Tibial nerve (tissue), 4 donors: ENCODE data around the gene STIM1. TPM values are rescaled to one million over a fixed set of nuclear protein-coding genes. Genes with fewer than 3 reads are reported as not detected.

Experiments used
- DNase-seq, 2 donors: peaks; one replicate each; pipeline ENCODE4 v3.0.0-alpha.2; 2019; ENCODE audit warnings: low spot score in 2 of 2
- H3K27ac ChIP-seq, 4 donors: fragments of 200-600 bp; sonication (generic) in 3 of 4; one replicate each; pipeline ENCODE4 v1.5.1; 2017 to 2019; ENCODE audit warnings: mild to moderate bottlenecking in 1 of 4
- H3K27me3 ChIP-seq, 2 donors: fragments of 200-600 bp; sonication (generic) in 1 of 2; one replicate each; pipeline versions ENCODE4 v1.5.1 to v1.6.0; 2017 to 2019
- H3K36me3 ChIP-seq, 3 donors: fragments of 200-600 bp; sonication (generic); one replicate each; pipeline ENCODE4 v1.5.1; 2018 to 2019
- H3K4me1 ChIP-seq, 4 donors: fragments of 200-600 bp; sonication (generic) in 3 of 4; one replicate each; pipeline ENCODE4 v1.5.1; 2017 to 2019
- H3K4me3 ChIP-seq, 4 donors: fragments of 200-600 bp; sonication (generic) in 3 of 4; one replicate each; pipeline ENCODE4 v1.5.1; 2017 to 2019; ENCODE audit warnings: mild to moderate bottlenecking in 1 of 4, moderate library complexity in 1 of 4
- H3K9me3 ChIP-seq, 4 donors: fragments of 200-600 bp; sonication (generic) in 3 of 4; one replicate each; pipeline ENCODE4 v1.5.1; 2017 to 2019
- EP300 ChIP-seq, 2 donors: sonication (generic); formaldehyde crosslinking; IDR thresholded peaks; one replicate each; pipeline ENCODE4 v1.6.1; 2017; ENCODE audit warnings: antibody characterized with exemption in 2 of 2, mild to moderate bottlenecking in 1 of 2
- POLR2A ChIP-seq, 2 donors: fragments of 450-650 bp; IDR thresholded peaks; one replicate each; pipeline ENCODE4 v1.6.1; 2017; ENCODE audit warnings: antibody characterized with exemption in 2 of 2, mild to moderate bottlenecking in 2 of 2, moderate library complexity in 2 of 2
- WGBS, 2 donors: methylation state at CpG; one replicate each; pipeline ENCODE4 v1.1.5; 2018; 5-methylcytosine and 5-hydroxymethylcytosine counted together
- total RNA-seq, 4 donors: library from RNA; depleted of rRNA; stranded (reverse); fragments of >200 nt; gene quantifications; one replicate each; pipeline ENCODE4 v1.1.0, GENCODE V29; 2016
- TF ChIP-seq, protein P1 (sequence below), 5 experiments: fragments of 200-600 bp in 3 of 5; fragments of 450-650 bp in 2 of 5; sonication (generic) in 3 of 5; IDR thresholded peaks; one replicate each; pipeline ENCODE4 v1.5.1; 2016 to 2019; ENCODE audit warnings: antibody characterized with exemption in 5 of 5, mild to moderate bottlenecking in 3 of 5, moderate library complexity in 2 of 5

Gene STIM1
- total RNA-seq, 4 donors from 2014 or later: 51.3 to 70.1 (median 59.8) TPM

DNA sequence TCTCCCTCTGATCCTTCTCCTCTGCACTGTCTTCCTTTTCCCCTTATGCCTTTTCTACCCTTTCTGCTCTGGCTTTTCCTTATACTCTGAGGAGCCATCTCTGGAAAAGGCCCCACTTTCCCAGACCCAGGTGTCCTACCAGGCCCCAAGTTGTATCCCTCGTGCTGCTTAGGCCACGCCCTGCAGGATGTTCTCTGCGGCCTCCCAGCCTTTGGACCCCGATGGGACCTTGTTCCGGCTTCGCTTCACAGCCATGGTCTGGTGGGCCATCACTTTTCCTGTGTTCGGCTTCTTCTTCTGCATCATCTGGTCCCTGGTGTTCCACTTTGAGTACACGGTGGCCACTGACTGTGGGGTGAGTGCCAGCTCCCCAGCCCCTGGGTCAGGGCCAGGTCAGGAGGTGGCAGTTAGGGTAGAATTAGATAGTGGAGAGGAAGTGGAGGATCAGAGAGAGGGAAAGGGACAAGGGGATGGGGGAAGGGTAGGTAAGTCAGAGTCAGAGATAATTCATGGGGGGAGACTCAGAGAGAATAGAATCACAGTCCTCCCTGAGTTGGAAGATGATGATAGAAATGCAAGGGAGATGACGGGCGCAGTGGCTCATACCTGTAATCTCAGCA is 38.2 kb upstream of the STIM1 start:
- no peaks in the 10 kb centered on the region for H3K4me1 ChIP-seq
- 82 to 85% methylated on average over 10 of the region's 10 CpGs for WGBS, 2 donors
- H3K36me3 ChIP-seq: peaks cover 0 to 6% (median 0%) of the 10 kb centered on the region in 3 donors
- H3K4me3 ChIP-seq: no peak overlapping the region
- TF ChIP-seq, protein P1, sequence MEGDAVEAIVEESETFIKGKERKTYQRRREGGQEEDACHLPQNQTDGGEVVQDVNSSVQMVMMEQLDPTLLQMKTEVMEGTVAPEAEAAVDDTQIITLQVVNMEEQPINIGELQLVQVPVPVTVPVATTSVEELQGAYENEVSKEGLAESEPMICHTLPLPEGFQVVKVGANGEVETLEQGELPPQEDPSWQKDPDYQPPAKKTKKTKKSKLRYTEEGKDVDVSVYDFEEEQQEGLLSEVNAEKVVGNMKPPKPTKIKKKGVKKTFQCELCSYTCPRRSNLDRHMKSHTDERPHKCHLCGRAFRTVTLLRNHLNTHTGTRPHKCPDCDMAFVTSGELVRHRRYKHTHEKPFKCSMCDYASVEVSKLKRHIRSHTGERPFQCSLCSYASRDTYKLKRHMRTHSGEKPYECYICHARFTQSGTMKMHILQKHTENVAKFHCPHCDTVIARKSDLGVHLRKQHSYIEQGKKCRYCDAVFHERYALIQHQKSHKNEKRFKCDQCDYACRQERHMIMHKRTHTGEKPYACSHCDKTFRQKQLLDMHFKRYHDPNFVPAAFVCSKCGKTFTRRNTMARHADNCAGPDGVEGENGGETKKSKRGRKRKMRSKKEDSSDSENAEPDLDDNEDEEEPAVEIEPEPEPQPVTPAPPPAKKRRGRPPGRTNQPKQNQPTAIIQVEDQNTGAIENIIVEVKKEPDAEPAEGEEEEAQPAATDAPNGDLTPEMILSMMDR (IDR thresholded peaks at IDR 0.05): no peak
- no peaks in the 10 kb centered on the region for H3K9me3 ChIP-seq
- DNase-seq: no peak
- no peak overlapping the region for H3K27ac ChIP-seq
- no peaks in the 10 kb centered on the region for H3K27me3 ChIP-seq

DNA sequence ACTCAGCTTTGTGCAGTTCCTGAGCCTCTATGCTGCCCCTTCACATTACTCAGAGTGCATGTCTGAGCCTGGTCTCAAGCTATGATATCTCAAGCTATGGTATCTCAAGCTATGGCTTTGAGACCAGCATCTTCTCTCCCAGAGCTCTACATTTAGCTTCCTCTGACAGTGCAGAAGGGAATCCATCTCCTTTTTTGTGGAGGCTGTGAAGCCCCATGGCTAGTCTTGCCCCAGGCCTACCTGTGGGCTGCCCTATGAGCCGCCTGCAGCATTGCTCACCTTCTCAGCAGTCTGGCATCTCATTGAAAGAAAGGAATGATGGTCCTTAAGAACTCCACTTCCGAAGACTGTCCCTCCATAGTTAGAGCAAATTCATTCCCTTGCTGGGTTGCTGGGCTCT is 34.5 kb upstream of the STIM1 start:
- no peak for DNase-seq
- WGBS, 2 donors: 100% methylated on average over 2 of the region's 2 CpGs
- Histone ChIP-seq H3K27ac (no peak overlapping the region), H3K4me3 (no peak overlapping the region), H3K9me3 (no peaks in the 10 kb centered on the region), H3K27me3 (no peaks in the 10 kb centered on the region), H3K4me1 (no peaks in the 10 kb centered on the region), H3K36me3 (peaks cover 0 to 27% (median 0%) of the 10 kb centered on the region in 3 donors)
- no peak for TF ChIP-seq POLR2A (IDR thresholded peaks at IDR 0.05)
- TF ChIP-seq EP300 (IDR thresholded peaks at IDR 0.05): no peak
- TF ChIP-seq, protein P1 (IDR thresholded peaks at IDR 0.05): no peak

DNA sequence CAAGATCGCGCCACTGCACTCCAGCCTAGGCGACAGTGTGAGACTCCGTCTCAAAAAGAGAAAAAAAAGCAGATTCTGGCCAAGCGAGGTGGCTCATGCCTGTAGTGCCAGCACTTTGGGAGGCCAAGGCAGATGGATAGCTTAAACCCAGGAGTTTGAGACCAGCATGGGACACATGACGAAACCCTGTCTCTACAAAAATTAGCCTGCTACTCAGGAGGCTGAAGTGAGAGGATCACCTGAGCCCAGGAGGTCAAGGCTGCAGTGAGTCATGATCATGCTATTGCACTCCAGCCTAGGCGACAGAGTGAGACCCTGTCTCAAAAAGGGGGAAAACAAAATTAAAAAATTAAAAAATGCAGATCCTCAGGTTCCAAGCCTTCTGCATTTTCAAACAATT is 33.2 kb upstream of the STIM1 start:
- H3K4me1 ChIP-seq: peaks cover 0 to 12% (median 0%) of the 10 kb centered on the region in 4 donors
- TF ChIP-seq, protein P1 (IDR thresholded peaks at IDR 0.05): no peak
- TF ChIP-seq EP300 (IDR thresholded peaks at IDR 0.05) (no peak), POLR2A (IDR thresholded peaks at IDR 0.05) (no peak)

DNA sequence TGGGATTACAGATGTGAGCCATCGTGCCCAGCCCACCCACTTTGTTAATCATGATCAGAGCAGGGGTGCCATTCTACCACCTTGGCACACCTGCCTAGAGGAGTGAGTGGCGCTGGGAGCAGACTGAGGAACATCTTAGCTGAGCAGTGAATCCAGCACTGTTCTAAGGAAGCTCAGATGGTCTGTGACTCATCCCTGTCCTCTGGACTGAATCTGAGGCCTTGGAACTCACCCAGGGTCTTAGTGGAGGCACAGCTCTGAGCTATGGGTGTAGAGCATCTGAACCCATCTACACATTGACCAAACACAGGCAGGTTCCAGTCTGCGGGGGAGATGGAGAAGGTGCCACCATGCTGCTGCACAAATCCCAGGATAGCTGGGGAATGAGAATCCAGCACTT is 32.2 kb upstream of the STIM1 start:
- Histone ChIP-seq H3K4me3 (no peak overlapping the region), H3K9me3 (no peaks in the 10 kb centered on the region), H3K27me3 (no peaks in the 10 kb centered on the region), H3K4me1 (peaks cover 0 to 14% (median 0%) of the 10 kb centered on the region in 4 donors), H3K36me3 (peaks cover 0 to 48% (median 14%) of the 10 kb centered on the region in 3 donors), H3K27ac (no peak overlapping the region)
- no peak for DNase-seq
- TF ChIP-seq, protein P1 (IDR thresholded peaks at IDR 0.05): no peak
- TF ChIP-seq EP300 (IDR thresholded peaks at IDR 0.05) (no peak), POLR2A (IDR thresholded peaks at IDR 0.05) (no peak)
- 74 to 86% methylated on average over 3 of the region's 3 CpGs for WGBS, 2 donors

More for the DNA sequence above, 33.2 kb upstream of the STIM1 start:
- Histone ChIP-seq H3K9me3 (no peaks in the 10 kb centered on the region), H3K27me3 (no peaks in the 10 kb centered on the region), H3K27ac (no peak overlapping the region), H3K4me3 (no peak overlapping the region), H3K36me3 (peaks cover 0 to 40% (median 8%) of the 10 kb centered on the region in 3 donors)
- 98% methylated on average over 7 of the region's 7 CpGs for WGBS, 2 donors
- no peak for DNase-seq

DNA sequence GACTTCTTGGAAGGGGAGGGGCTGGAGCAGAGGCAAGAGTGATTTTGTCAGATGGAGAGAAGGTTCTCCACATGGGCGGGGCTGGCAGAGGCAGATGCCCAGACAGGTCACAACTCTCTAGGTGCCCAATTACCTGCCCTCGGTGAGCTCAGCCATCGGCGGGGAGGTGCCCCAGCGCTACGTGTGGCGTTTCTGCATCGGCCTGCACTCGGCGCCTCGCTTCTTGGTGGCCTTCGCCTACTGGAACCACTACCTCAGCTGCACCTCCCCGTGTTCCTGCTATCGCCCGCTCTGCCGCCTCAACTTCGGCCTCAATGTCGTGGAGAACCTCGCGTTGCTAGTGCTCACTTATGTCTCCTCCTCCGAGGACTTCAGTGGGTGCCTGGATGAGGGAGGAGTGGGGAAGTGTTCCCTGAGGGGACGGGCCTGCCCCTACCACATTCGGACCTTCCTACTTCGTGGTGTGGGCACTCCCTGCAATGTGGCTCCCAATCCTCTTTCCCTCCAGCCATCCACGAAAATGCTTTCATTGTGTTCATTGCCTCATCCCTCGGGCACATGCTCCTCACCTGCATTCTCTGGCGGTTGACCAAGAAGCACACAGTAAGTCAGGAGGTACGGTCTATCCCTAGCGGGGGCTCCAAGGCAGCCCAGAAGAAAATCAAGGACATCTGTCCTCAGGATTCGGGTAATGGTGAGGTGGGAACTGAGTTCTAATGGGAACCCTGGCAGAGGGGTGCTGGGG is 31.5 kb upstream of the STIM1 start:
- no peak for DNase-seq
- H3K27me3 ChIP-seq: no peaks in the 10 kb centered on the region
- H3K27ac ChIP-seq: no peak overlapping the region
- H3K36me3 ChIP-seq: peaks cover 0 to 48% (median 14%) of the 10 kb centered on the region in 3 donors
- no peaks in the 10 kb centered on the region for H3K9me3 ChIP-seq
- WGBS, 2 donors: 94 to 95% methylated on average over 30 of the region's 30 CpGs
- no peak for TF ChIP-seq POLR2A (IDR thresholded peaks at IDR 0.05)
- TF ChIP-seq, protein P1 (IDR thresholded peaks at IDR 0.05): no peak
- TF ChIP-seq EP300 (IDR thresholded peaks at IDR 0.05): no peak
- peaks cover 0 to 14% (median 0%) of the 10 kb centered on the region in 4 donors for H3K4me1 ChIP-seq
- no peak overlapping the region for H3K4me3 ChIP-seq
